Muscle of leg (tissue), 16 donors: ENCODE measurements around the gene OR1L6. TPM values are rescaled to one million over a fixed set of nuclear protein-coding genes. Genes with fewer than 3 reads are reported as not detected.

ENCODE experiments used
- DNase-seq: peaks from one replicate; pipeline ENCODE4 v3.0.0; 2013
- H3K27ac ChIP-seq: one replicate; pipeline ENCODE4 v1.5.1; 2013; ENCODE audit warnings: mild to moderate bottlenecking, low read length, control low read depth
- H3K27me3 ChIP-seq: one replicate; pipeline ENCODE4 v1.6.1; 2013; ENCODE audit warnings: low read length; ENCODE audit not compliant: control insufficient read depth, insufficient read depth
- H3K36me3 ChIP-seq: one replicate; pipeline ENCODE4 v1.6.1; 2013; ENCODE audit warnings: low read length; ENCODE audit not compliant: control insufficient read depth, insufficient read depth
- H3K4me1 ChIP-seq: one replicate; pipeline ENCODE4 v1.6.1; 2013; ENCODE audit warnings: low read length; ENCODE audit not compliant: control insufficient read depth, insufficient read depth
- H3K4me3 ChIP-seq: one replicate; pipeline ENCODE4 v1.5.1; 2013; ENCODE audit warnings: low read length, control low read depth
- H3K9me3 ChIP-seq: replicated peaks from 2 replicates; pipeline ENCODE4 v1.6.1; 2013; ENCODE audit warnings: low read depth, low read length; ENCODE audit not compliant: control insufficient read depth
- WGBS: methylation state at CpG from one replicate; pipeline ENCODE4 v1.1.5; 2013; ENCODE audit warnings: missing lambda C conversion rate; ENCODE audit not compliant: insufficient coverage; 5-methylcytosine and 5-hydroxymethylcytosine counted together
- long read RNA-seq, 11 donors: transcript quantifications; one replicate each; lab custom pipeline, GENCODE V29; 2026
- polyA plus RNA-seq, 8 donors: library from polyadenylated mRNA; unstranded; fragments of 120-200 nt; gene quantifications; one replicate each; pipeline versions ENCODE4 v1.2.1 to v1.2.3, GENCODE V29; 2013; ENCODE audit warnings: inconsistent platforms in 1 of 8, low replicate concordance in 1 of 8; ENCODE audit not compliant: insufficient read length in 8 of 8, insufficient read depth in 1 of 8
- total RNA-seq: library from RNA; stranded (reverse); fragments of 120-200 nt; gene quantifications from one replicate; pipeline ENCODE4 v1.2.4, GENCODE V29; 2013

Gene OR1L6, protein sequence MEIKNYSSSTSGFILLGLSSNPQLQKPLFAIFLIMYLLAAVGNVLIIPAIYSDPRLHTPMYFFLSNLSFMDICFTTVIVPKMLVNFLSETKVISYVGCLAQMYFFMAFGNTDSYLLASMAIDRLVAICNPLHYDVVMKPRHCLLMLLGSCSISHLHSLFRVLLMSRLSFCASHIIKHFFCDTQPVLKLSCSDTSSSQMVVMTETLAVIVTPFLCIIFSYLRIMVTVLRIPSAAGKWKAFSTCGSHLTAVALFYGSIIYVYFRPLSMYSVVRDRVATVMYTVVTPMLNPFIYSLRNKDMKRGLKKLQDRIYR
- total RNA-seq (not detected), polyA plus RNA-seq (not detected)
- long read RNA-seq, donor 1: 0 reads
- long read RNA-seq, donor 2: 0 reads
- long read RNA-seq, donor 3: 0 reads
- long read RNA-seq, donor 4: 0 reads
- long read RNA-seq, donor 5: 0 reads
- long read RNA-seq, donor 6: 0 reads
- long read RNA-seq, donor 7: 0 reads
- long read RNA-seq, donor 8: 0 reads
- long read RNA-seq, donor 9: 0 reads
- long read RNA-seq, donor 10: 0 reads
- long read RNA-seq, donor 11: 0 reads

GRCh38 chr9:122742003-122742402 lies at the start of gene OR1L6:
TSS of gene OR1L6 (plus strand) at chr9:122742303. CDS start at chr9:122749848, 7,545 bp downstream.
- H3K9me3 ChIP-seq: no peaks in the 10 kb centered on the region
- WGBS: 67% methylated on average over 4 of the region's 6 CpGs
- H3K27ac ChIP-seq: no peak within 1 kb of the TSS

GRCh38 chr9:122695696-122696095 lies 46.4 kb upstream of the OR1L6 start:
- Histone ChIP-seq H3K27ac (no peak overlapping the region), H3K4me3 (no peak overlapping the region), H3K4me1 (no peaks in the 10 kb centered on the region), H3K27me3 (no peaks in the 10 kb centered on the region), H3K36me3 (no peaks in the 10 kb centered on the region), H3K9me3 (peaks cover 2% of the 10 kb centered on the region)
- WGBS: no CpG with 5 or more reads among the region's 1 CpG
- DNase-seq: no peak

More at GRCh38 chr9:122742003-122742402, at the start of gene OR1L6:
- no peak within 1 kb of the TSS for H3K4me3 ChIP-seq
- no peaks in the 10 kb centered on the region for H3K36me3 ChIP-seq
- DNase-seq: no peak
- H3K27me3 ChIP-seq: no peaks in the 10 kb centered on the region
- no peaks in the 10 kb centered on the region for H3K4me1 ChIP-seq

- 50% methylated on average over 1 of the region's 7 CpGs for WGBS
- DNase-seq: no peak
- Histone ChIP-seq H3K9me3 (no peaks in the 10 kb centered on the region), H3K27ac (no peak overlapping the region), H3K36me3 (no peaks in the 10 kb centered on the region), H3K4me3 (no peak overlapping the region), H3K4me1 (no peaks in the 10 kb centered on the region), H3K27me3 (no peaks in the 10 kb centered on the region)
These were observed 24.1 kb upstream of the OR1L6 start for GRCh38 chr9:122718038-122718437.

- Histone ChIP-seq H3K27me3 (no peaks in the 10 kb centered on the region), H3K4me1 (no peaks in the 10 kb centered on the region), H3K9me3 (no peaks in the 10 kb centered on the region), H3K36me3 (no peaks in the 10 kb centered on the region), H3K4me3 (no peak overlapping the region), H3K27ac (no peak overlapping the region)
- DNase-seq: no peak
- no CpG with 5 or more reads among the region's 4 CpGs for WGBS
These were observed 22.9 kb upstream of the OR1L6 start for GRCh38 chr9:122719218-122719617.

DNA sequence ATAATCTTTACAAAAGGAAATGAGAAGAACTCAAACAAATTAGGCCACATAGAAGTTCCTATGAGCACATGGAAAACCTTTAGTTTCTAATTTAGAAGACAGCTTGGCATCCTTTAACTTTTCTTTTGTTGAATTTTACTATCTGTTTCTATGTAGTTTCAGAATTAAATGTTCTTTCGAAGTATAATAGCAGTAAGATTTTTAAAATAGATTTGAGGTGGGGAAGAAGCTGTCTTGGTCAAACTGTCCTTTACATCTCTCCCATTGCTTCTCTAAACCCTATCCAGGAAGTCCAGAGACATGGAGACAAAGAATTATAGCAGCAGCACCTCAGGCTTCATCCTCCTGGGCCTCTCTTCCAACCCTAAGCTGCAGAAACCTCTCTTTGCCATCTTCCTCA lies 18.4 kb upstream of the OR1L6 start, which contains the start of gene OR1L4:
Gene OR1L4 (plus strand): TSS at position 301 of the 400 bp plus-strand sequence. CDS start 0 bp downstream, at position 301.
- Histone ChIP-seq H3K4me3 (no peak within 1 kb of the TSS), H3K36me3 (no peaks in the 10 kb centered on the region), H3K4me1 (no peaks in the 10 kb centered on the region), H3K27me3 (no peaks in the 10 kb centered on the region), H3K27ac (no peak within 1 kb of the TSS), H3K9me3 (peaks cover 2% of the 10 kb centered on the region)
- WGBS: no CpG with 5 or more reads among the region's 1 CpG
- DNase-seq: no peak

- H3K4me3 ChIP-seq: no peak overlapping the region
- no peaks in the 10 kb centered on the region for H3K4me1 ChIP-seq
- no peaks in the 10 kb centered on the region for H3K27me3 ChIP-seq
- no peaks in the 10 kb centered on the region for H3K36me3 ChIP-seq
- no peak for DNase-seq
- no CpG with 5 or more reads among the region's 2 CpGs for WGBS
- no peak overlapping the region for H3K27ac ChIP-seq
- H3K9me3 ChIP-seq: no peaks in the 10 kb centered on the region
These were observed 12.7 kb downstream of the OR1L6 start for GRCh38 chr9:122754825-122755224.

- Histone ChIP-seq H3K9me3 (peaks cover 9% of the 10 kb centered on the region), H3K27ac (no peak overlapping the region), H3K4me3 (no peak overlapping the region), H3K36me3 (no peaks in the 10 kb centered on the region), H3K27me3 (no peaks in the 10 kb centered on the region), H3K4me1 (no peaks in the 10 kb centered on the region)
- 73% methylated on average over 4 of the region's 4 CpGs for WGBS
- no peak for DNase-seq
These were observed 25.7 kb downstream of the OR1L6 start for GRCh38 chr9:122767817-122768216.

DNA sequence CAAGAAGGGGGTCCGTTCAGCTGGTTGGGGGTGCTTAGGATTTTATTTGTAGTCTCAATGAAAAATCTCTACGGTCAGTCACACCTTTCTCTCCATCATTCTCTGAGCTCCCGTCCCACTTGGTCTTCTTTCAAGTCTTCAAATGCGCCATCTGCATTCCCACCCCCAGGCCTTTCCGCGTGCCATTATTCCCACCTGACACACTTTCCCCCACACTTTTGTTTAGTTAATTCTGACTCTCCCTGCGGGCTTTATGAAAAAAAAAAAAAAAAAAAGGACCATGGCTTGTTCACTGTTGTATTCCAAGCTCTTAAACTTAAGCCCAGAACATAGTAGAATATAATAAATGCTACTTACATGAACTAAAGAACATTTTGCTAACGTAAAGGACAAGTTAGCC lies 34.9 kb downstream of the OR1L6 start:
- H3K4me3 ChIP-seq: no peak overlapping the region
- no peaks in the 10 kb centered on the region for H3K27me3 ChIP-seq
- DNase-seq: no peak
- H3K36me3 ChIP-seq: no peaks in the 10 kb centered on the region
- peaks cover 3% of the 10 kb centered on the region for H3K9me3 ChIP-seq
- H3K4me1 ChIP-seq: peaks cover 5% of the 10 kb centered on the region
- 77% methylated on average over 2 of the region's 8 CpGs for WGBS
- no peak overlapping the region for H3K27ac ChIP-seq

DNA sequence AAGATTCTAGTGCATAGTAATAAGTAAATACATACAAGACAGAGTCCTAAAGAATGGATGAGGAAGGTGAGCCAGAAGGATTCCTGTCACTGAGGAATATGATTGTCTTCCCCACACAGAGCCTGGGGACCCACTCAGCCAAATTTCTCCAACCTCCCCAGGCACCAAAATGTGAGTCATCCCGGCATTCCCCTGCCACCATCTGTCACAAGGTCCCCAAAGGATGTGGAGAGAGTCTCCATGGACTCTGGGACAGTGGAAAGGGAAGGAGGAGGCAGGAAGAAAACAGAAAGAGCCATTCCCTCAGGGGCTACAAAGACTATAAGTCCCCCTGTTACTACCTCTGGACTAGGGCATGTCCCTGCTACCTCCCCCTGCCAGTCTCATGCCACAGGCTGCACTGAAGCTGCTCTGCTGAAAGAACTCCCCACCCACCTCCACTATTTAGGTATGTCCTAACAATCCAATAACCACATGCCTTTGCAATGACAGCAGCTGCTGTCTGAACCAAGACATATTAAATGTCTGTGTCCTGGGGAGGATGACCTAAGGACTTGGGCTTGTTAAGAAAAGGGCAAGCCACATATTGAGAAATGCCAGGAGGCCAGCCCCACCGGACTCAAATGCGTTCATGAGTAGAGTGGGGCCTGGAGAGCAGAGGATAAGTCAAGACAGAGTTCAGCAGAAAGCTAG lies 36.0 kb downstream of the OR1L6 start:
- Histone ChIP-seq H3K4me3 (no peak overlapping the region), H3K4me1 (peaks cover 5% of the 10 kb centered on the region), H3K27ac (no peak overlapping the region), H3K36me3 (no peaks in the 10 kb centered on the region), H3K27me3 (no peaks in the 10 kb centered on the region), H3K9me3 (peaks cover 3% of the 10 kb centered on the region)
- peak; percentile 27 for DNase-seq
- 66% methylated on average over 2 of the region's 3 CpGs for WGBS

GRCh38 chr9:122779181-122779580 lies 37.1 kb downstream of the OR1L6 start:
- Histone ChIP-seq H3K4me1 (peaks cover 5% of the 10 kb centered on the region), H3K36me3 (no peaks in the 10 kb centered on the region), H3K27ac (no peak overlapping the region), H3K27me3 (no peaks in the 10 kb centered on the region), H3K4me3 (no peak overlapping the region), H3K9me3 (no peaks in the 10 kb centered on the region)
- peak; percentile 10 for DNase-seq
- 57% methylated on average over 1 of the region's 3 CpGs for WGBS
